Natural killer cell (primary cell): ENCODE measurements around the gene NUDCD2. TPM values are rescaled to one million over a fixed set of nuclear protein-coding genes. Genes with fewer than 3 reads are reported as not detected.
A peak's percentile ranks its signal among the peaks of the same experiment; 100 is the strongest.

ENCODE experiments used
- ATAC-seq, 3 donors: fragments of 150-1000 bp in 2 of 3; fragments of 200-7000 bp in 1 of 3; cut with Tn5 transposase; 1 replicate in 1 of 3; 2 replicates in 2 of 3; pipeline ENCODE4 v1.10.0; 2021; ENCODE audit warnings: mild to moderate bottlenecking in 2 of 3, moderate library complexity in 2 of 3
- DNase-seq, 2 donors: peaks; one replicate each; pipeline versions ENCODE4 v3.0.0 to v3.0.0-alpha.2; 2013 to 2021; ENCODE audit warnings: mixed read lengths in 1 of 2
- H3K27ac ChIP-seq: one replicate; pipeline ENCODE4 v1.5.1; 2013; ENCODE audit warnings: mild to moderate bottlenecking, low read length
- H3K27me3 ChIP-seq: one replicate; pipeline ENCODE4 v1.6.1; 2013; ENCODE audit warnings: low read length; ENCODE audit not compliant: control insufficient read depth, insufficient read depth
- H3K36me3 ChIP-seq: one replicate; pipeline ENCODE4 v1.6.1; 2013; ENCODE audit warnings: low read length; ENCODE audit not compliant: control insufficient read depth, insufficient read depth
- H3K4me1 ChIP-seq: one replicate; pipeline ENCODE4 v1.6.1; 2013; ENCODE audit warnings: low read length; ENCODE audit not compliant: control insufficient read depth, insufficient read depth
- H3K4me3 ChIP-seq: one replicate; pipeline ENCODE4 v1.5.1; 2013; ENCODE audit warnings: low read length
- H3K9me3 ChIP-seq: one replicate; pipeline ENCODE4 v1.6.1; 2013; ENCODE audit warnings: low read length; ENCODE audit not compliant: control insufficient read depth, insufficient read depth
- H3K27ac Mint-ChIP-seq, 2 donors: one replicate each; pipeline ENCODE4 v1.8.0; 2022; ENCODE audit warnings: mild to moderate bottlenecking in 2 of 2, mixed read lengths in 2 of 2, moderate library complexity in 1 of 2
- H3K27me3 Mint-ChIP-seq, 2 donors: one replicate each; pipeline ENCODE4 v1.8.0; 2022; ENCODE audit warnings: low read depth in 2 of 2, mixed read lengths in 2 of 2
- H3K36me3 Mint-ChIP-seq: one replicate; pipeline ENCODE4 v1.8.0; 2022; ENCODE audit warnings: mixed read lengths
- H3K4me1 Mint-ChIP-seq, 2 donors: one replicate each; pipeline ENCODE4 v1.8.0; 2022; ENCODE audit warnings: mixed read lengths in 2 of 2
- H3K4me3 Mint-ChIP-seq: one replicate; pipeline ENCODE4 v1.8.0; 2022; ENCODE audit warnings: mild to moderate bottlenecking, moderate library complexity, mixed read lengths
- H3K9me3 Mint-ChIP-seq, 2 donors: one replicate each; pipeline ENCODE4 v1.8.0; 2022; ENCODE audit warnings: mixed read lengths in 2 of 2
- WGBS: methylation state at CpG from one replicate; pipeline ENCODE4 v1.1.7; 2013; ENCODE audit warnings: missing lambda C conversion rate; ENCODE audit not compliant: insufficient coverage; 5-methylcytosine and 5-hydroxymethylcytosine counted together
- intact Hi-C: fragments of 100-400 bp; cut with micrococcal nuclease; formaldehyde crosslinking; loops from one replicate; pipeline ENCODE4 v1.14.2; 2022
- total RNA-seq, 4 donors: library from RNA; stranded (reverse); fragments of 120-200 nt in 1 of 4; gene quantifications; one replicate each; pipeline versions ENCODE4 v1.2.3 to v1.2.4, GENCODE V29; 2013 to 2022
- TF ChIP-seq, protein P1 (sequence below): fragments of 200-600 bp; IDR thresholded peaks from one replicate; pipeline ENCODE4 v1.8.0; 2022; ENCODE audit warnings: antibody characterized with exemption

Gene NUDCD2
- total RNA-seq, 3 donors from 2014 or later (not counting 1 experiment from before 2014, with no cell fraction given), result 13.2 to 24.7 (median 21.7) TPM

GRCh38 chr5:163408311-163408923 lies 51.5 kb downstream of the NUDCD2 start:
- DNase-seq, result peak; percentile 37 to 79
- Histone ChIP-seq H3K9me3 (no peaks in the 10 kb centered on the region), H3K36me3 (no peaks in the 10 kb centered on the region), H3K4me3 (no peak overlapping the region), H3K27me3 (no peaks in the 10 kb centered on the region), H3K27ac (no peak overlapping the region), H3K4me1 (no peaks in the 10 kb centered on the region)
- Mint-ChIP-seq H3K4me1 (peaks cover 7 to 10% of the 10 kb centered on the region in 2 donors), H3K27ac (no peak overlapping the region), H3K4me3 (no peak overlapping the region), H3K36me3 (no peaks in the 10 kb centered on the region), H3K9me3 (no peaks in the 10 kb centered on the region), H3K27me3 (peaks cover 1 to 27% of the 10 kb centered on the region in 2 donors)
- intact Hi-C loops, result no loop called here
- 11% methylated on average over 9 of the region's 9 CpGs for WGBS
- peak; percentile 84 to 96 (median 94) for ATAC-seq
- TF ChIP-seq, protein P1, sequence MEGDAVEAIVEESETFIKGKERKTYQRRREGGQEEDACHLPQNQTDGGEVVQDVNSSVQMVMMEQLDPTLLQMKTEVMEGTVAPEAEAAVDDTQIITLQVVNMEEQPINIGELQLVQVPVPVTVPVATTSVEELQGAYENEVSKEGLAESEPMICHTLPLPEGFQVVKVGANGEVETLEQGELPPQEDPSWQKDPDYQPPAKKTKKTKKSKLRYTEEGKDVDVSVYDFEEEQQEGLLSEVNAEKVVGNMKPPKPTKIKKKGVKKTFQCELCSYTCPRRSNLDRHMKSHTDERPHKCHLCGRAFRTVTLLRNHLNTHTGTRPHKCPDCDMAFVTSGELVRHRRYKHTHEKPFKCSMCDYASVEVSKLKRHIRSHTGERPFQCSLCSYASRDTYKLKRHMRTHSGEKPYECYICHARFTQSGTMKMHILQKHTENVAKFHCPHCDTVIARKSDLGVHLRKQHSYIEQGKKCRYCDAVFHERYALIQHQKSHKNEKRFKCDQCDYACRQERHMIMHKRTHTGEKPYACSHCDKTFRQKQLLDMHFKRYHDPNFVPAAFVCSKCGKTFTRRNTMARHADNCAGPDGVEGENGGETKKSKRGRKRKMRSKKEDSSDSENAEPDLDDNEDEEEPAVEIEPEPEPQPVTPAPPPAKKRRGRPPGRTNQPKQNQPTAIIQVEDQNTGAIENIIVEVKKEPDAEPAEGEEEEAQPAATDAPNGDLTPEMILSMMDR, result peak; percentile 93

DNA sequence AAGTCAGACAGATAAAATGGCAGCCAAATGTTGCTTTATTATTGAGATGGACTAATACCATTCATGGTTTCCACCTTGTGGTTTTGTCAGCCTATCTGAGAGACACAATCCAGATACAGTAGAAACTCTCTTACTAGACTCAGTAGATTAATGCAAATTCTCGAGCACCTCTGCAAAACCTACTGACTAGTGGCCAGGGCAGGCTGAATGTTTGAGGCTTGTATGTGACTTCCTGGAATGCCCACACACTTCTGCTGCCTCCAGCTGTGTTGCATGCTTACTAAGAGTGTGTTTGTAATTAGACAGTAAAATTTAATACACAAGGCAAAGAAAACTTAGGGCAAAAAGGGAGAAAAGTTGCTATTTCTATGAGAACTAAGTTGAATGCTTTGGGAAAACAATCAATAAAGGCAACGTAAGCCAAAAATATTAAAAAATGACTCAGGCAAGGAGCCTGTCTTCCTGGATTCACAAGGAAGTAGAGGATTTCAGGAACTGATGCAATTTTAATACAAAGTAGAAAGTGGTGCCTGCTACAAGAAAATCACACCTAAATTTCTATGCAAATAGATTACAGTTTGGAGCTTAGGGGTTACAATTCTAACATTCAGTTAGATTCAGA lies 52.8 kb downstream of the NUDCD2 start:
- DNase-seq (no peak), ATAC-seq (no peak)
- Histone ChIP-seq H3K9me3 (no peaks in the 10 kb centered on the region), H3K27ac (no peak overlapping the region), H3K4me1 (no peaks in the 10 kb centered on the region), H3K4me3 (no peak overlapping the region), H3K36me3 (no peaks in the 10 kb centered on the region), H3K27me3 (no peaks in the 10 kb centered on the region)
- no peaks in the 10 kb centered on the region for H3K9me3 Mint-ChIP-seq
- no peak overlapping the region for H3K27ac Mint-ChIP-seq
- no peak overlapping the region for H3K4me3 Mint-ChIP-seq
- H3K4me1 Mint-ChIP-seq, result peaks cover 7 to 10% of the 10 kb centered on the region in 2 donors
- TF ChIP-seq, protein P1, result no peak
- no peaks in the 10 kb centered on the region for H3K36me3 Mint-ChIP-seq
- intact Hi-C loops, result no loop called here
- 29% methylated on average over 2 of the region's 2 CpGs for WGBS
- peaks cover 0 to 21% of the 10 kb centered on the region in 2 donors for H3K27me3 Mint-ChIP-seq

DNA sequence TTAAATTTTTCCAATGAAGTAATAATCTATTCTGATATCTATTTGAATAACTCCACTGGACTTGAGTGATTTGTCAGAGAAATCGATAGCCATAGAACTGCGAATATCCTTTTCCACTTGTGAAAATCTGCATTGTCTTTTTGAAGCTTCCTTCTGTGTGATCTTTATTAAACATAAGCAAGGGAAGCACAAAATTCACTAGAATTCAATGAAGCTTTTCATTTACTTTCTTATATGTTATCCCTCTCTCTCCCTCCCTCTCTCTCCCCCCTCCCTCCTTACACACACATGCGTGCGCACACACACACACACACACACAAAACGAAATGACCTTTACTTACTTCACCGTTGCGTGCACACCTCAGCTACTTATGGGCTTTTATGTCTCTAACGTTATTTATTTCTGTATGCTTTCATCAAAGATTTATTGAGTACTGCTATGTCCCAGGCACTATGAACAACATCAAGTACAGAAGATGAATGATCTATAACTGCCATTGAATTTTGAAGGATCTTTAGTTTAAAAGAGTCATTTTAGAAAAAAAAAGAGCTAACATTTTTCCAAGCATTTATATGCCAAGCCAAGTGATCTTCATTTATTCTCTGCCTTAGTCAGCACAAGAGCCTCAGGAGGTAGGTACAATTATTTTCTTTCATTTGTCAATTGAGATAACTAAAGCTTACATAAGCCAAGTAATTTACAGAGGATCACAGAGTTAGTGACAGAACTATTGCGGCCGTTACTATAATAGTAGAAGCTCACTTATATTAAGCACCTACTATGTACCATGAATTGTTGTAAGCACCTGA lies 55.3 kb downstream of the NUDCD2 start:
- H3K4me1 ChIP-seq, result no peaks in the 10 kb centered on the region
- no peaks in the 10 kb centered on the region for H3K27me3 ChIP-seq
- DNase-seq, result no peak
- Mint-ChIP-seq H3K4me1 (peaks cover 7 to 10% of the 10 kb centered on the region in 2 donors), H3K4me3 (no peak overlapping the region), H3K36me3 (no peaks in the 10 kb centered on the region), H3K9me3 (no peaks in the 10 kb centered on the region), H3K27me3 (peaks cover 3 to 28% of the 10 kb centered on the region in 2 donors), H3K27ac (no peak overlapping the region)
- H3K27ac ChIP-seq, result no peak overlapping the region
- intact Hi-C loops, result no loop called here
- TF ChIP-seq, protein P1, result no peak
- no peaks in the 10 kb centered on the region for H3K9me3 ChIP-seq
- no peak for ATAC-seq
- no peak overlapping the region for H3K4me3 ChIP-seq
- no peaks in the 10 kb centered on the region for H3K36me3 ChIP-seq
- 92% methylated on average over 8 of the region's 10 CpGs for WGBS
